Activated T-helper 1 cell treated with anti-CD3 and anti-CD28 coated beads, Interleukin-12 subunit alpha, Interleukin-12 subunit beta, Interleukin-2, Interleukin-4 antibody, amounts not matched to agents 30 ng/mL and 10 ng/mL and 1 ng/mL, durations not matched to agents 14 hours and 24 hours and 36 hours (primary cell): ENCODE measurements around the gene MEGF6. TPM values are rescaled to one million over a fixed set of nuclear protein-coding genes. Genes with fewer than 3 reads are reported as not detected.

ENCODE experiments used
- total RNA-seq: library from RNA; stranded (reverse); gene quantifications from 2 replicates; pipeline ENCODE4 v1.2.3, GENCODE V29; 2022

The MEGF6 gene
- total RNA-seq, 1 donor from 2014 or later, result 1.2 TPM

Other genes with a start within 250 kb of the MEGF6 start
- gene ARHGEF16, start 156.8 kb downstream of the MEGF6 start, total RNA-seq, result not detected in 2 replicates
- 10.3 and 12.5 TPM in 2 replicates for gene TPRG1L, start 13.5 kb upstream of the MEGF6 start, total RNA-seq
- gene WRAP73, start 38.6 kb upstream of the MEGF6 start, total RNA-seq, result 44.9 and 45.5 TPM in 2 replicates
- 1.4 and 1.5 TPM in 2 replicates for gene TP73, start 41.0 kb upstream of the MEGF6 start, total RNA-seq
- gene CCDC27, start 140.9 kb upstream of the MEGF6 start, total RNA-seq, result not detected in 2 replicates
- gene SMIM1, start 161.2 kb upstream of the MEGF6 start, total RNA-seq, result 1.0 and 1.2 TPM in 2 replicates
- 45.2 and 50.1 TPM in 2 replicates for gene LRRC47, start 185.0 kb upstream of the MEGF6 start, total RNA-seq
- gene CEP104, start 245.7 kb upstream of the MEGF6 start, total RNA-seq, result 43.4 and 55.5 TPM in 2 replicates
- gene DFFB, start 246.0 kb upstream of the MEGF6 start, total RNA-seq, result 13.7 and 15.8 TPM in 2 replicates